ENCODE results near the gene KCTD11.
"Not testable (repeated sequence)": the region's sequence is repeated elsewhere in the genome, so short reads cannot be mapped to it uniquely, and the experiment has no call there.

Gene KCTD11

GRCh38 chr17:7367918-7368598 is 16.1 kb downstream of the KCTD11 start:
- DNase-seq: no peak
- no peak overlapping the region for H3K4me3 ChIP-seq
- H3K27me3 ChIP-seq: peaks cover 0 to 18% of the 10 kb centered on the region in 2 donors
- H3K9me3 ChIP-seq: no peaks in the 10 kb centered on the region
- no peaks in the 10 kb centered on the region for H3K36me3 ChIP-seq
- H3K27ac ChIP-seq: no peak overlapping the region
- intact Hi-C loops (cut with DNase I; ENCODE audit: low total_unique reads): no loop called here
- no peaks in the 10 kb centered on the region for H3K4me1 ChIP-seq
- no peak for TF ChIP-seq CTCF (IDR thresholded peaks at IDR 0.05)

DNA sequence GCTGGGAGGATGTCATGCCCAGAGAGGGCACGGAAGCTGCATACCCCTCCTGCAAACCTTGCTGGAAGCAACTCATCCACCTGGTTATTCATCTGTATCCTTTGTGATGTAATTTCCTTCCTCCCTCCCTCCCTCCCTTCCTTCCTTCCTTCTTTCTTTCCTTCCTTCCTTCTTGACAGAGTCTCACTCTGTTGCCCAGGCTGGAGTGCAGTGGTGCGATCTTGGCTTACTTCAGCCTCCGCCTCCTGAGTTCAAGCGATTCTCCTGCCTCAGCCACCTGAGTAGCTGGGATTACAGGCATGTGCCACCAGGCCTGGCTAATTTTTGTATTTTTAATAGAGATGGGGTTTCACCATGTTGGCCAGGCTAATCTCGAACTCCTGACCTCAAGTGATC is 16.6 kb downstream of the KCTD11 start:
- DNase-seq; intact Hi-C loops (cut with DNase I; ENCODE audit: low total_unique reads); H3K36me3 ChIP-seq: not testable (repeated sequence)

DNA sequence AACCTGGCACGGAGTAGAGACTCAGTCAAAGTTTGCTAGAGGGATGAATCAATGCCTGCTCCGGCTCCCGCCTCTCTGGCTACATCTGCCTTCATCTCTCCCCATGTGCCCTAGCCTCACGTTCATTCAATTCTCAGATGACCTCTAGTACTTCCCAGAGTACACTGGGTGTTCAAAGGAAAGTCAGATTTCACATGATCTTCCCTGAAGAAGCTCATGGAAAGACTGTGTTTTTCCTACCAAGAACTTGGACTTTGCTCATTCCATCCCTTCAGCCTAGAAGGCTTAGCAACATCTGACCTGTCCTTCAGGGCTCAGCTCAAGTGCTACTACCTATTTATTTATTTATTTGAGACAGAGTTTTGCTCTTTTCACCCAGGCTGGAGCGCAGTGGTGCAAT is 17.9 kb downstream of the KCTD11 start:
- no peaks in the 10 kb centered on the region for H3K9me3 ChIP-seq
- no peak overlapping the region for H3K4me3 ChIP-seq
- no peak for DNase-seq
- H3K4me1 ChIP-seq: no peaks in the 10 kb centered on the region
- intact Hi-C loops (cut with DNase I; ENCODE audit: low total_unique reads): no loop called here
- no peak overlapping the region for H3K27ac ChIP-seq
- H3K27me3 ChIP-seq: peaks cover 0 to 24% of the 10 kb centered on the region in 2 donors
- no peak for TF ChIP-seq CTCF (IDR thresholded peaks at IDR 0.05)
- no peaks in the 10 kb centered on the region for H3K36me3 ChIP-seq

More for the DNA sequence above, 16.6 kb downstream of the KCTD11 start:
- peaks cover 0 to 20% of the 10 kb centered on the region in 2 donors for H3K27me3 ChIP-seq
- not testable (repeated sequence) for H3K4me3 ChIP-seq, H3K9me3 ChIP-seq, H3K27ac ChIP-seq, H3K4me1 ChIP-seq

GRCh38 chr17:7370853-7371252 is 18.9 kb downstream of the KCTD11 start:
- H3K36me3 ChIP-seq: no peaks in the 10 kb centered on the region
- DNase-seq: no peak
- no peak overlapping the region for H3K27ac ChIP-seq
- H3K4me1 ChIP-seq: no peaks in the 10 kb centered on the region
- intact Hi-C loops (cut with DNase I; ENCODE audit: low total_unique reads): no loop called here
- H3K4me3 ChIP-seq: no peak overlapping the region
- no peak for TF ChIP-seq CTCF (IDR thresholded peaks at IDR 0.05)
- H3K9me3 ChIP-seq: no peaks in the 10 kb centered on the region
- peaks cover 0 to 28% of the 10 kb centered on the region in 2 donors for H3K27me3 ChIP-seq

DNA sequence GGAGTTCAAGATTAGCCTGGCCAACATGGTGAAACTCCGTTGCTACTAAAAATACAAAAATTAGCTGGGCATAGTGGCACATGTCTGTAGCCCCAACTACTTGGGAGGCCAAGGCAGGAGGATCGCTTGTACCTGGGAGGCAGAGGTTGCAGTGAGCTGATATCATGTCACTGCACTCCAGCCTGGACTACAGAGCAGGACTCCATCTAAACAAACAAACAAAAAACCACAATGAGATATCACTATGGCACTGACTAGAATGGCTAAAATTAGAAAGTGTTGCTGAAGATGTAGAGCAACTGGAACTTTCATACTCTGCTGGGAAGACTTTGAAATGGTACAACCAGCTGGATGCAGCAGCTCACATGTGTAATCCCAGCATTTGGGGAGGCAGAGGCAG is 22.4 kb downstream of the KCTD11 start:
- no peaks in the 10 kb centered on the region for H3K4me1 ChIP-seq
- intact Hi-C loops (cut with DNase I; ENCODE audit: low total_unique reads): no loop called here
- H3K27ac ChIP-seq: no peak overlapping the region
- no peak for DNase-seq
- no peak for TF ChIP-seq CTCF (IDR thresholded peaks at IDR 0.05)
- H3K36me3 ChIP-seq: no peaks in the 10 kb centered on the region
- H3K9me3 ChIP-seq: no peaks in the 10 kb centered on the region
- peaks cover 0 to 38% of the 10 kb centered on the region in 2 donors for H3K27me3 ChIP-seq
- H3K4me3 ChIP-seq: no peak overlapping the region

- H3K27me3 ChIP-seq: peaks cover 0 to 58% of the 10 kb centered on the region in 2 donors
- no peak for TF ChIP-seq CTCF (IDR thresholded peaks at IDR 0.05)
- no peaks in the 10 kb centered on the region for H3K9me3 ChIP-seq
- peaks cover 0 to 34% (median 22%) of the 10 kb centered on the region in 4 donors for H3K4me1 ChIP-seq
- DNase-seq: no peak
- H3K27ac ChIP-seq: no peak overlapping the region
- peaks cover 0 to 6% (median 0%) of the 10 kb centered on the region in 3 donors for H3K36me3 ChIP-seq
- H3K4me3 ChIP-seq: no peak overlapping the region
- intact Hi-C loops (cut with DNase I; ENCODE audit: low total_unique reads): no loop called here
Observed at GRCh38 chr17:7379134-7379533, 27.2 kb downstream of the KCTD11 start.
